ENCODE measurements around the gene NDST3.

The NDST3 gene

DNA sequence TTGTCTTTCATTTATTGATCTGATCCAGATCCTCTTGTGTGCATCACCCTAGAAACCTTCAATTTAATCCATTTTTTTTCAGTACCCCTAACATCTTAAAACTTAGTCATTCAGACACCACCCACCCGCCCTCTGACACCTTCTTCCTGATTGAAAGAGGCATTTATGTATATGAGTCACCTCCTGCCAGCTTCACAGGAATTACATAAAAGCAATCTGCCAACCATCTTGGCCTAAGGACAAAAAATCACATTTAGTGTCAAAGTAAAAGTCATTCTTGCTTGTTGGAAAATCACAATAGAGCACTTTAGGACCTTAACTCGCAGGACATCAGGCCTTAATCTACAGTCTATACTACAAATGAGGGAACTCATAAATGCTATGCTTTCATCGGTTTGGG, 52.1 kb downstream of the NDST3 start:
- H3K4me1 Mint-ChIP-seq = no peaks in the 10 kb centered on the region
- H3K27me3 Mint-ChIP-seq = no peaks in the 10 kb centered on the region
- H3K4me3 Mint-ChIP-seq = no peak overlapping the region
- H3K9me3 Mint-ChIP-seq = no peaks in the 10 kb centered on the region
- no peak for ATAC-seq (replicated peaks; ENCODE audit: extremely low read depth, poor library complexity, severe bottlenecking)
- no peaks in the 10 kb centered on the region for H3K36me3 Mint-ChIP-seq (ENCODE audit: insufficient read depth)
- DNase-seq (ENCODE audit: low spot score in 2 of 2) = no peak
- no peak overlapping the region for H3K27ac Mint-ChIP-seq (ENCODE audit: low read depth)

DNA sequence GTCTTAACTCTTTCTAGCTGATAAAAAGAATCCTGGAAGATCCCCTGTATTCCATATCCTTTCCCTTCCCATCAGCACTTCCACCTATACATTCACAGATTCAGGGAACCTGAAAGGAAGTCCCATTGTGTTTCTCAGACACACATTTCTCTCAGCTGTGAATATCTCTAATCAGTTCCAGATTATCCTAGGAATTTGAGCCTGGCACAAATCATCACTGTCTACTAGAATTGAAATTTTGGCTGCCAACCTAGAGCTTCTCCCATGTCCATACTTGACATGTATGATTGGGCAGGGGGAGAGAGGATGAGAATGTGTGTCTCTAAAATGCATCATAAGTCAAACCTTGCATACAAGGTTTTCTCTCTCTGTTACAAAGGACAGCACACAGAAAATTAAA, 53.1 kb downstream of the NDST3 start:
- ATAC-seq (replicated peaks; ENCODE audit: extremely low read depth, poor library complexity, severe bottlenecking) (no peak), DNase-seq (ENCODE audit: low spot score in 2 of 2) (no peak)
- no peak overlapping the region for H3K27ac Mint-ChIP-seq (ENCODE audit: low read depth)
- H3K27me3 Mint-ChIP-seq = no peaks in the 10 kb centered on the region
- H3K4me3 Mint-ChIP-seq = no peak overlapping the region
- no peaks in the 10 kb centered on the region for H3K9me3 Mint-ChIP-seq
- no peaks in the 10 kb centered on the region for H3K36me3 Mint-ChIP-seq (ENCODE audit: insufficient read depth)
- H3K4me1 Mint-ChIP-seq = no peaks in the 10 kb centered on the region

DNA sequence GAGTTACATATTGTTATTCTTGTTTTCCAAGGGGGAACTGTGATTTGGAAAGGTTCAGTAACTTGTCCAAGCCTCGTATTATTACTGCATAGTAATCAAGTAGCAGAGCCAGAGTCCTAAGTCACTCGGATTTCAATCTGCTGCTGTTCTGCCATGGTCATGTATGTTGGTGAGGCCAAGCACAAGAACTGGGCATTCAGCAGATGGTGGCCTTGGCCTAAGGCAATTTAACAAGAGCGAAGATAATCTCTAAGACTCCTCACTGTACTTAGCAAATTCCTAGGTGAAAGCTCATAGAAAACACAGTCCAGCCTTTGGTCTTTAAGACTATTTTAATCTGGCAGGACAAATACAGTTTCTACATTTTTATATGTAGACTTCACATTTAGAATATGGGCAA, 64.8 kb downstream of the NDST3 start:
- Mint-ChIP-seq H3K27ac (ENCODE audit: low read depth) (no peak overlapping the region), H3K27me3 (no peaks in the 10 kb centered on the region), H3K9me3 (peaks cover 7% of the 10 kb centered on the region), H3K36me3 (ENCODE audit: insufficient read depth) (no peaks in the 10 kb centered on the region), H3K4me3 (no peak overlapping the region), H3K4me1 (no peaks in the 10 kb centered on the region)
- ATAC-seq (replicated peaks; ENCODE audit: extremely low read depth, poor library complexity, severe bottlenecking) (no peak), DNase-seq (ENCODE audit: low spot score in 2 of 2) (no peak)

DNA sequence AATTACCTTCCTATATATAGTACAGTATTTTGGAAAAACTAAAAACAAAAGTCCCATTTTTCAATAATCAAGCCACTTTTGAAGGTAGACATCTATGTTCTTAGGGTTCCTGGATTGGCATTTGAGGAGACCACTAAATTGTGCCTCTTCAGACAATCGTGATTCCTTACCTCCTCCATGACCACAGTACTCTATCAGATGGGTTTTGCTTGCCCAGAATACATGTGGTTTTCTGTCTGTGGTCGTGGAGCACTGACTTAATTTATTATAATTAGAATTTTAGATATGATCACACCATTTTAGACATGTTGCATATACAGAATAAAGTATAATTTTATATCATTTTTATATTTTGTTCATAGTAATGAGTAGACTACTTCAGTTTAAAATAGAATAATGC, 67.9 kb downstream of the NDST3 start:
- DNase-seq (ENCODE audit: low spot score in 2 of 2) = no peak
- Mint-ChIP-seq H3K27me3 (no peaks in the 10 kb centered on the region), H3K4me1 (no peaks in the 10 kb centered on the region), H3K27ac (ENCODE audit: low read depth) (no peak overlapping the region), H3K36me3 (ENCODE audit: insufficient read depth) (no peaks in the 10 kb centered on the region), H3K9me3 (no peaks in the 10 kb centered on the region), H3K4me3 (no peak overlapping the region)
- ATAC-seq (replicated peaks; ENCODE audit: extremely low read depth, poor library complexity, severe bottlenecking) = no peak

DNA sequence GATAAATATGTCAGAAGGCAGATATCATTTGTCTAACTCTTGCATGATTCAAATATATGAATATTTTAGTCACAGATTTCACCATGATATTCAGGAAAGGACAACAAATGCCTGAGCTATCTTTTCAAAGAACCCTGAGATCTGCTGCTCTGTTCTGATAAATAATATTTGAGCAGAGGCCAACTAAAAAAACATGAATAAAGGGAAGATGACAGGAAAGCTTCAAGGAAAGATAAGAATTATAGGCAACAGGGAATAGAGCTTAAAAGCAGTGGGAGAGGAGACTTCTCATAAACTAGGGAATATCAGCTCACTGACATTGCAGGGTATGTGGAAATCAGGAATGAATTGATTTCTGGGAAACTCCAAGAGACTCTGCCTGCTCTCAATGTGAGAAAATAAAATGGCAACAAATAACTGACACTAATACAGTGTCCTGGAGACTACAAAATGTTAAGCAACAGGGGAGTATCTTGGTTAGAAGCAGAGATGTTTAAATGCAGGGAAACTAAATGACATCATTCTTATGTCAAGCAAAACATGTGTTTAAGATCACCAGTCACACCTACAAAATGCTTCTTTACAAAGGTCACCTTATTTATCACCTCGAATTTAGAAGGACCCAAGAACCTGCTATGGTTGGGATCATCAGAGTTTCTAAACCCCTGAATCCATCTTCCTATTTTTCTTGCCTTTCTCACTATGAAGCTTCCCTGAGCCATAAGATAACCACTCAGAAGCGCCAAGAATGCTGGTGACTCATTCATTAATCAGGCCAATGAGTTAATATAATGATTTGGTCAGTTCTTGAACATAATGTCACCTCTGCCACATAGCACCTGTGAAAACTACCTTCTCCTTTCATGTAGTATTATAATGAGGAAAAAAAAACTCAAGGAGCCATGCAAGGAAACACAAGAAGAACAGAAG, 78.1 kb downstream of the NDST3 start:
- H3K27ac Mint-ChIP-seq (ENCODE audit: low read depth) = no peak overlapping the region
- no peak for DNase-seq (ENCODE audit: low spot score in 2 of 2)
- H3K36me3 Mint-ChIP-seq (ENCODE audit: insufficient read depth) = no peaks in the 10 kb centered on the region

DNA sequence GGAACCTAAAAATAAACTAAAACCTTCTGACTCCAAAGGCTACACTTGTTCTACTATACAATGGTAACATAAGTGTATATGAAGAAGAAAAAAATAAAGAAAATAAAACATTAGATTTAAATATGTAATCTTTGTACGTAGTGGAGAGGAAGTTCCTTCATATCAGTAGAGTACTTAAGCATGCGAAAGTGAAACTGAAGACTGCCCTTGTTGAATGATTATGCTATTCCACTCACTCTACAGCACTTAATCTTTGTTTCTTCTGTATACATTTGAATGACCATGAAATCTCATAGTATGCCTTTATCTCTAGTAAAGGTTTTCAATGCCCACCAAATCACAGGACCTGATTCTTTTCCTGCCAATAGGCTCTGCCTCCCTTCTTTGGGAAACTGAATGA, 78.9 kb downstream of the NDST3 start:
- Mint-ChIP-seq H3K4me1 (no peaks in the 10 kb centered on the region), H3K27ac (ENCODE audit: low read depth) (no peak overlapping the region), H3K4me3 (no peak overlapping the region), H3K9me3 (peaks cover 6% of the 10 kb centered on the region), H3K27me3 (no peaks in the 10 kb centered on the region), H3K36me3 (ENCODE audit: insufficient read depth) (no peaks in the 10 kb centered on the region)
- ATAC-seq (replicated peaks; ENCODE audit: extremely low read depth, poor library complexity, severe bottlenecking) (no peak), DNase-seq (ENCODE audit: low spot score in 2 of 2) (no peak)

More for the DNA sequence above, 78.1 kb downstream of the NDST3 start:
- Mint-ChIP-seq H3K9me3 (peaks cover 11% of the 10 kb centered on the region), H3K4me3 (no peak overlapping the region), H3K4me1 (no peaks in the 10 kb centered on the region), H3K27me3 (no peaks in the 10 kb centered on the region)
- no peak for ATAC-seq (replicated peaks; ENCODE audit: extremely low read depth, poor library complexity, severe bottlenecking)

DNA sequence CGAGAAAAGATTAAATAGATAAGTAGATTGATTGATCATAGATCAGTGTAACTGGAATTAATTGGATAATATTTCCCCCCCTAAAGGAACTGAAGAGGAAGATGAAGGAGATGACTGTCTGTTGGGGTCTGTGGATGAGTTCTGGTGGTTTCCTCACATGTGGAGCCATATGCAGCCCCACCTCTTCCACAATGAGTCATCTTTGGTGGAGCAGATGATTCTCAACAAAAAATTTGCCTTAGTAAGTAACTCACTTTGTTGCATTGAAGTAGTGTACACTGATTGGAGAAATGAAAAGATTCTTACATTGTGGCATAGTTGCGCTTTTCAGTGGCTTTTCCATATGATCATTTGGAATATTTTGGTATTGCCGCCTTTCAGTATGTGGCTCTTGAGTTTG, 80.4 kb downstream of the NDST3 start:
- Mint-ChIP-seq H3K27me3 (no peaks in the 10 kb centered on the region), H3K27ac (ENCODE audit: low read depth) (no peak overlapping the region), H3K36me3 (ENCODE audit: insufficient read depth) (no peaks in the 10 kb centered on the region), H3K4me1 (no peaks in the 10 kb centered on the region), H3K4me3 (no peak overlapping the region), H3K9me3 (peaks cover 6% of the 10 kb centered on the region)
- DNase-seq (ENCODE audit: low spot score in 2 of 2) (no peak), ATAC-seq (replicated peaks; ENCODE audit: extremely low read depth, poor library complexity, severe bottlenecking) (no peak)

DNA sequence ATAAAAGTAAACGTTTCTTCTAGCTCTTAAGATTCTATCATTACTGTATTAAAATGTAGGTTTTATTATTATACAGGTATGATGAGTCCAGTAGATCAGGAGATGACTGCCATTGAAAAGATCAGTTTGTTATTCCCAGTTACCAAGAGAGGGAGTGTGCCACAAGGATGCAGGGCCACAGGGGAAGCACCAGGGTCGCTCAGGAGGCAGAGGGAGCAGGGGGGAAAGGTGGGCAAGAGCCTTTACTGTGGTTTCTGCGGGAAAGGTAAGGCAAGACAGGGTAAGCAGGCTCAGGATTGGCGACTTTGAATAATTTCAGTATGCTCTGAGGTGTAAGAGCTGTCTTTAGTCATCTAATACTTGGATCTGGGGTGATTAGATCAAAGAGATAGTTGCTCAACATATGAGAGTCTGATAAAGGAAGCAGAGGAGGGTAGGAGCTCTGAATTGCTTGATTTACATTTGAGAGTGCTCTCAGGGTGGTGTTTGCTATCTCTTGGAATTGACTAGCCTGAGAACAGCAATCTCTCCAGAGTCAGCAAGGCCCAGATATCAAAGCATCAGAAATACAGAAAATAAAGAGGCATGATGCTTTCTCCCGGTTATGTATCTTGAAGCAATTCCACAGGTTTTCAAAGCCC, 86.0 kb downstream of the NDST3 start:
- no peak for DNase-seq (ENCODE audit: low spot score in 2 of 2)
- Mint-ChIP-seq H3K27ac (ENCODE audit: low read depth) (no peak overlapping the region), H3K9me3 (no peaks in the 10 kb centered on the region), H3K4me3 (no peak overlapping the region), H3K36me3 (ENCODE audit: insufficient read depth) (no peaks in the 10 kb centered on the region), H3K4me1 (no peaks in the 10 kb centered on the region), H3K27me3 (no peaks in the 10 kb centered on the region)
- no peak for ATAC-seq (replicated peaks; ENCODE audit: extremely low read depth, poor library complexity, severe bottlenecking)

DNA sequence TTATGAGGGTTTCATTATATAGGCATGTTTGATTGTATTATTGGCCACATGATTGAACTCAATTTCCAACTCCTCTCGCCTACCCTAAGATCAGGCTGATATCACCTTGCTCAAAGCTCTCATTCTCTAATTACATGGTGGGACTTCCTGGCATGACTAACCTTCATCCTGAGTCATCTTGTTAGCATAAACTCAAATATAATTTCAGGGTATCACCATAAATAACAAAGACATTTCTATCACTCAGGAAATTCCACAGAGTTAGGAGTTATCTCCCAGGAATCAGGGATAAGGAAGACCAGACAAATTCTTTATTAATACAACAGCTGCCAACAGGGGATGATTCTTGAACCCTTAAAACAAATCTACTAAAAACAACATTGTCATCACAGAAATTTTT, 90.7 kb downstream of the NDST3 start:
- Mint-ChIP-seq H3K27me3 (no peaks in the 10 kb centered on the region), H3K9me3 (peaks cover 11% of the 10 kb centered on the region), H3K36me3 (ENCODE audit: insufficient read depth) (no peaks in the 10 kb centered on the region), H3K27ac (ENCODE audit: low read depth) (no peak overlapping the region), H3K4me1 (no peaks in the 10 kb centered on the region), H3K4me3 (no peak overlapping the region)
- no peak for DNase-seq (ENCODE audit: low spot score in 2 of 2)
- ATAC-seq (replicated peaks; ENCODE audit: extremely low read depth, poor library complexity, severe bottlenecking) = no peak

DNA sequence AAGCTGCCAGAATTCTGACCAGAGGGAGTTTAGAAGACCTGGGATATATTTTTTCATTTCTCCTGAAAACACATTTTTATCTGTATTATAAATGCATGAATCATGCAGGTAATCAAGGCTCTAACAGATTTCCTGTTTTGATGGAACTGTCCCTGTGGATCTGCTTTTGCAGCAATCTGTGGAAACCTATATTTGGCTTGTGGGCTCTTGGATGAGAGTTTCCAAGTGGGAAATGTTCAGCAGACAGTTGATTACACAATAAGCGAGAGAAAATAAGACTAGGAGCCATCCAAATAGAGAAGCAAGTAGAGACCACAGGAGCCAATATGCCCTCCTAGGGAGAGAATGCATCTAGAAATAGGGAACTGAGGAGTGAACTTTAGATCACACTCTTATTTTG, 105.0 kb downstream of the NDST3 start:
- no peaks in the 10 kb centered on the region for H3K36me3 Mint-ChIP-seq (ENCODE audit: insufficient read depth)
- no peak overlapping the region for H3K27ac Mint-ChIP-seq (ENCODE audit: low read depth)
- no peak for ATAC-seq (replicated peaks; ENCODE audit: extremely low read depth, poor library complexity, severe bottlenecking)
- no peak for DNase-seq (ENCODE audit: low spot score in 2 of 2)
- no peaks in the 10 kb centered on the region for H3K27me3 Mint-ChIP-seq
- H3K4me3 Mint-ChIP-seq = no peak overlapping the region
- no peaks in the 10 kb centered on the region for H3K4me1 Mint-ChIP-seq
- H3K9me3 Mint-ChIP-seq = peaks cover 7% of the 10 kb centered on the region

DNA sequence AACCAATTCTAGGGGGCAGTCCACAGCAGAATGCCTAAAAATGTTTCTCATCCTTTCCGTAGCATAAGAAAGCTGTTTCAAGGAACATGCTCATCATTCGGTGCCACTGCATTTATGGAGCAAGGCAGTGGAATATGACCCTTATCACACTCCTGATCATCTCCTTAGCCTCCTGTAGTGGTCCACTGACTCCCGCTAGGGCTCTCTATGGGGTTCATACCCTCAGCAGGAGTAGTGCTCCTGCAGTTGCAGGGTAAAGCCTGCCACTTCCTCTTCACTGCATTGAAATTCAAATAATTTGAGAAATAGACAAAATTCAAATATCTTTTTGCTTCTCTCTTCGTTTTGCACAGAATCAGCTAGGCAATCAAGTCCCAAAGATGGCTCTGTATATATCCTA, 107.0 kb downstream of the NDST3 start:
- H3K9me3 Mint-ChIP-seq = peaks cover 6% of the 10 kb centered on the region
- no peak for ATAC-seq (replicated peaks; ENCODE audit: extremely low read depth, poor library complexity, severe bottlenecking)
- H3K4me1 Mint-ChIP-seq = no peaks in the 10 kb centered on the region
- H3K27ac Mint-ChIP-seq (ENCODE audit: low read depth) = no peak overlapping the region
- no peak for DNase-seq (ENCODE audit: low spot score in 2 of 2)
- no peak overlapping the region for H3K4me3 Mint-ChIP-seq
- H3K27me3 Mint-ChIP-seq = no peaks in the 10 kb centered on the region
- H3K36me3 Mint-ChIP-seq (ENCODE audit: insufficient read depth) = no peaks in the 10 kb centered on the region

DNA sequence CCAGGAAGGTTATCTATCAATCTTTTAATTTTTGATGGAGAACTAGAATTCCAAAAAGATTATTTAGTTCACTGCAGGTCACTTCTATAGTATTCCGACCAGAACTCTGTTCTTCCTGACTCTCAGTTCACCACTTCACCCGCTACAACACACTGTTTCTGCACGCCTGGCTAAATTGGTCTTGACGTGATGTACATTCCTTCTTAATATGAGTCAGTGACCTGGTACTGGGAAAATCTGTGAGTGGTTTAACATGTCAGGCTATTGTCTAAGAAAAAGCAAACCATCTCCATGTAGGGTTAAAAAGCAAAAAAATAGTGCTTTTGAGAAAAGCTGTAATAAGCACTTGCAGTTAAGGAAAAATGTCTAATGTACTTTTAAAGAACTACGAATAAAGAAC, 120.4 kb downstream of the NDST3 start:
- ATAC-seq (replicated peaks; ENCODE audit: extremely low read depth, poor library complexity, severe bottlenecking) (no peak), DNase-seq (ENCODE audit: low spot score in 2 of 2) (no peak)
- H3K4me1 Mint-ChIP-seq = no peaks in the 10 kb centered on the region
- H3K27ac Mint-ChIP-seq (ENCODE audit: low read depth) = no peak overlapping the region
- H3K4me3 Mint-ChIP-seq = no peak overlapping the region
- no peaks in the 10 kb centered on the region for H3K27me3 Mint-ChIP-seq
- H3K36me3 Mint-ChIP-seq (ENCODE audit: insufficient read depth) = no peaks in the 10 kb centered on the region
- peaks cover 6% of the 10 kb centered on the region for H3K9me3 Mint-ChIP-seq

DNA sequence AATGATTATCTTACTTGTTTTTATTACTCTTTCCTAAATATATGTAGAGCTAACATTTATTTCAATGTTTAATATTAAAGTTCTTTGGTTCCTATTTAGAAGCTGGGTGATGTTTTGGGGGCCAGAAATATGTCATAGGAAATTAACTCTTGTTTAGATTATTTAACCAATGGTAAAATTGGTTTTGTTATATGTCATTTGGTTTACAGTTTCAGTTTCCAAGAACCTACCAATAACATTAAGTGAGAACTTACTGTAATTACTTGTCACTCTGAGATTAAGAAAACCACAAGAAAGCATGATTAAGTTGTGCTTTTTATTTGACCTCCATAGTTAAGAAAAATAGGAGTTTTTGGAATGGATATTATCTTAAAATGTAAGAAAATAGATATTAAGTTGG, 121.2 kb downstream of the NDST3 start:
- Mint-ChIP-seq H3K4me1 (no peaks in the 10 kb centered on the region), H3K27me3 (no peaks in the 10 kb centered on the region), H3K36me3 (ENCODE audit: insufficient read depth) (no peaks in the 10 kb centered on the region), H3K4me3 (no peak overlapping the region), H3K9me3 (peaks cover 11% of the 10 kb centered on the region), H3K27ac (ENCODE audit: low read depth) (no peak overlapping the region)
- ATAC-seq (replicated peaks; ENCODE audit: extremely low read depth, poor library complexity, severe bottlenecking) (no peak), DNase-seq (ENCODE audit: low spot score in 2 of 2) (no peak)
